Left renal cortex interstitium (tissue), 4 donors: ENCODE measurements around the gene VPS52. TPM values are rescaled to one million over a fixed set of nuclear protein-coding genes. Genes with fewer than 3 reads are reported as not detected.

Experiments
- DNase-seq, 4 donors: peaks; one replicate each; pipeline ENCODE4 v3.0.0-alpha.2; 2013; ENCODE audit warnings: low read depth in 4 of 4, low spot score in 2 of 4, missing footprints in 1 of 4
- polyA plus RNA-seq, 4 donors: library from polyadenylated mRNA; unstranded; fragments of 120-200 nt; gene quantifications; one replicate each; pipeline ENCODE4 v1.2.1, GENCODE V29; 2013; ENCODE audit not compliant: insufficient read length in 4 of 4

The VPS52 gene
- polyA plus RNA-seq, result 10 to 100 TPM; 59.5 to 98.7 (median 77.5) TPM

DNA sequence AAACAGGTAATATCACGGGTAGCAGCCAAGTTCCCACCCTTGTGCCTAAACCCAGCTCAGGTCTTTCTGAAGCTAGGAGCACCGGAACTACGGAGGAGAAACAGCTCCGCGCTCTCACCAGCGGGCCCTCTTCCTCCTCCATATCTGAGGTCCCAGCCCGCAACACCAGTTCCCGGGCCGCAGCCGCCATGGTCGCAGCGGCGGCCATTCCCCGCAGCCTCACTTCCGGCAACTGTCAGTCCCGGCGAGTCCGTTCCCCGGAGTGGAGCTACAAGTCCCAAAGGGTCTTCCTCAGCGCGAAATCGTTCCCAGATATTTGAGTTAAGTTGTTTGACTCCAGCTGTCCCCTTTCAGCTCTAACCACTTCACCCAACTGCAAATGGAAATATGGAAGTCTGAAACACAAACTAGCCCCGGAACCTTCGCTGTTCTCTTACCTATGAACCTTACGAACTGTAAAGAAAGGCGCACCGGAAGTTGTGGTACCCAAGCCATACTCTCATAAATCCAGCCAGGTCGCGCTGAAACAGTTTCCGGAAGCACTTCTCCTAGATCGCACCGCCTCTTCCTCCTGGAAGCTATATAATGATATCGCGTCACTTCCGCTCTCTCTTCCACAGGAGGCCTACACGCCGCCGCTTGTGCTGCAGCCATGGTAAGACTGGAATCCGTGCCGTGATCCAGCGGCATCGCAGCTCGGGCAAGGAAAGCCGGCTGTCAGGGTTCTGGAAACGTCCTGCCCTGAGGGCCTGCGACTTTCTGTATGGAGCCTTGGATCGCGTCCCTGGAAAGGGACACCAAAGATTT is at the start of gene VPS52, which contains the start of gene RPS18:
Gene VPS52 (minus strand): TSS at position 409 of the 807 bp plus-strand sequence. CDS start 201 bp downstream, at position 208.
Gene RPS18 (plus strand): TSS at position 608 of the 807 bp plus-strand sequence. CDS start 45 bp downstream, at position 653.
- DNase-seq, result peak; percentile 95 to 100 (median 98)

- no peak for DNase-seq
Measured at GRCh38 chr6:33321227-33321626, 49.6 kb upstream of the VPS52 start.

GRCh38 chr6:33320315-33321181 is 48.9 kb upstream of the VPS52 start:
- no peak for DNase-seq

DNA sequence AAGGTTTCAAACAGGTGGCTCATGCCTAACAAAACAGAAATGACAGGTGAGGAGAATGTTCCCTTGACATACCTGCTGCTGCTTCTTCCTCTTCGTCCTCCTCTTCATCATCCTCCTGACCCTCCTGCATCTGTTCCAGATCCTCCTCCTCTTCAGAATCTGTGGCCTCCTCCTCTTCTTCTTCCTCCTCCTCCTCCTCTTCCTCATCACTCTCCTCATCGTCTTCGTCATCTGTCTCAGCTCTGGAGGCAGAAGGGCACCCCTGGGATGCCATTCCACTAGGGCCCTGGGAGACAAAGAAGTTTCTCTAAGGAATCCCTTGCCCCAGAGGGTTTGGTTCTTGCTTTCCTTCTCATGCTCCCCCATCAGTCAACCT is 48.3 kb upstream of the VPS52 start:
- DNase-seq, result no peak

DNA sequence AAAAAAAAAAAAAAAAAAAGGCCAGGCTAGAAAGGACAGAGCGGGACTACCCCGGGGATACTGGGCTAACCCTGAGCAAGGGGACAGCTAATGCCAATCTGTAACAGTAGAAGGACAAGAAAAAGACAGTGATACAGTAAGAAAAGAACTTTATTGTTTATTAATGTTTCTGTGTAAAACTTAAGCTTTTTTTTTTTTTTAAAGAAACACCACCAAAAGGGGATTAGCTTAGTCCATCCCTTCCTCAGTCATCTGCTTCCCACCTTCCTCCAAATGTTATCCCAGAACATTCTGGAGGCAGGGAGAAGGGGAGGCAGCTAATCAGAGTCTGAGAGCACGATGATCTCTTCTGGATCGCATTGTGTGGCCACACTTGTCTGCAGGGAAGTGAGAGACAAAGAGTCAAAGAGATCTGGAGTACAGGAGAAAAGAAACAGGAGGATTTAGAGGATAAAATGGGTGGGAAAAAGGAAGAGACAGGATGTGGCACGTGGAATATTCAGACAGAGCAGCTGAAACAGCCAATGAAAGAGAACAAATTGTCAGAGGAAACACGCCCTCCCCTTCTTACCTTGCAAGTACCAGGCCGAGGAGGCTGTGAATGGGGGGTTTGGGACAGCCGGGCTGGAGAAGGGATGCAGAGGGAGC is 46.9 kb upstream of the VPS52 start:
- DNase-seq, result no peak

DNA sequence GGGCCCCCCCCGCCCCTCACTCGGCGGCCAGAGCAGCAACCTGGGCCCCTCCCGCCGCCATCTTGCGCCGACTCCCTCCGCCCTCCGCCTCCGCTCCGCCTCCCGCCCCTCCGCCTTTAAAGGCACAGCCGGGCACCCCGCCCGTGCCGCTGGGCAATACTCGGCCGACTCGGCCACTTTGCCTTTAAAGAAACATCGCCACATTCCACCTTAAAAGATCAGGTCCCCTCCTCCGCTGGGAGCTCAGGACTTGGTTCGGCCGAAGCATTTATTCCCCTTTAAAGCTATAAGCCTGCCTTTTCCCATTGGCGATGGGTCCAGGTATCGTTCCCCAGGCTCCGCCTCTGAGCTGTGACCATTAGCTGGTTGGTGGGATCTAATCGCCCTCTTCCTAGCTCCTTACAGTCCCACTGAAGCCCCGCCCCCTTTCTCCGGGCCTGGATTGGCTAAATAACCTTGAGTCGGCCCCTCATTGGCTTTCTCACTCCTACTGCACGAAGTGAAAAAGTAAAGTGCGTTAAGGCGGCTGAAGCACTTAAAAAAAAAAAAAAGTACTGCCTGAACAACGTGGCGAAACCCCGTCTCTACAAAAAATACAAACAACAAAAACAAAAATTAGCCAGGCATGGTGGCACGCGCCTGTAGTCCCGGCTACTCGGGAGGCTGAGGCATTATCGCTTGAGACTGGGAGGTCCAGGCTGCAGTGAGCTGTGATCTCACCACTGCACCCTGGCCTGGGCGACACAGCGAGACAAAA is 46.2 kb upstream of the VPS52 start, which contains the start of gene ZBTB22:
Gene ZBTB22 (minus strand): TSS at position 76 of the 757 bp plus-strand sequence. CDS start 828 bp downstream, outside the sequence.
- peak; percentile 98 to 100 (median 98) for DNase-seq

DNA sequence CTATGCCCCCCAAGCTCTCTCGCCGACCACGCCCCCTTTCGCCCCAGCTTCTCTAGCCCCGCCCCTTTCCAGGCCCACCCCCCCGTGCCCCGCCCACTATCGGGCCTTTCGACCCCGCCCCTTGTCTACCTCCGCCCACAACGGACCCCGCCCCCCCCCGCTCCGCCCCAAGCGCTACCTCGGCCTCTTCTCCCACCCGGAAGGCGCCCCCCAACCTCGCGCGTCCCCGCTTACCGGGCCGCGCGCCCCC is 45.7 kb upstream of the VPS52 start:
- no peak for DNase-seq

GRCh38 chr6:33316603-33317418 is 45.1 kb upstream of the VPS52 start:
- no peak for DNase-seq

DNA sequence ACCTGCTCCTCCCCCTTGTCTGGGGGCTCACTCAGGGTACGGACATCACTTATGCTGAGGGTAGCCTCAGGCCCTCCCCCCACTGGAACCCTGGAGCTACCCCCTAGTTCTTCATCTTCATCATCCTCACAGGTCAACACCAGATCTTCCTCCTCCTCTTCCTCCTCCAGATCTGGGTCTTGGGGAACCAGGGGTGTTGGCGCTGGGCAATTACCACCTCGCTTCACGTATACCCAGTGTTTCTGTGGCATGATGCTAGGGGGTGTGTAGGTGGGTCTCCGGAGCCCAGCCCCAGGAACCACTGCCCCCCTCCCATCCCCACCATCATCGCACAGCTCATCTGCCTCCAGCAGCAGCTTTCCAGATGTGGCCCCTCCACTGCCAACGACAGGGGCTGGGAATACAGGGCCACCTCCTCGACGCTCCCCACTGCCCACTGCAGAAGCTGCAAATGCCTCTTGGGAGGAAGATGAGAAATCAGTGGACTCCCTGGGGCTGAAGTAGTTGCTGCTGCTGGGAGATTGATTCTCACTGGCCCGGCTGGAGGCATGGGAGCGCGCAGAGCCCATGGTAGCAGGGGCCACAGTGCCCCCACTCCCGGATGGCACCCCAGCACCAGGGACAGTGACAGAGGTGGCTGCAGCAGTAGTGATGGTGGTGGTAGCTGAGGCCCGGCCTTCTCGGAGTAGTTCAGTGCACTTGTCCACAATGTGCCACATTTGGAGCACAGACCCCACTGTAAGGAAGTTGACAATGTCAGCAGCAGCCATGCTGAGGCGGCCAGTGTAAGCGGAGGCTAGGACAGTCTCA is 44.3 kb upstream of the VPS52 start:
- DNase-seq, result no peak

DNA sequence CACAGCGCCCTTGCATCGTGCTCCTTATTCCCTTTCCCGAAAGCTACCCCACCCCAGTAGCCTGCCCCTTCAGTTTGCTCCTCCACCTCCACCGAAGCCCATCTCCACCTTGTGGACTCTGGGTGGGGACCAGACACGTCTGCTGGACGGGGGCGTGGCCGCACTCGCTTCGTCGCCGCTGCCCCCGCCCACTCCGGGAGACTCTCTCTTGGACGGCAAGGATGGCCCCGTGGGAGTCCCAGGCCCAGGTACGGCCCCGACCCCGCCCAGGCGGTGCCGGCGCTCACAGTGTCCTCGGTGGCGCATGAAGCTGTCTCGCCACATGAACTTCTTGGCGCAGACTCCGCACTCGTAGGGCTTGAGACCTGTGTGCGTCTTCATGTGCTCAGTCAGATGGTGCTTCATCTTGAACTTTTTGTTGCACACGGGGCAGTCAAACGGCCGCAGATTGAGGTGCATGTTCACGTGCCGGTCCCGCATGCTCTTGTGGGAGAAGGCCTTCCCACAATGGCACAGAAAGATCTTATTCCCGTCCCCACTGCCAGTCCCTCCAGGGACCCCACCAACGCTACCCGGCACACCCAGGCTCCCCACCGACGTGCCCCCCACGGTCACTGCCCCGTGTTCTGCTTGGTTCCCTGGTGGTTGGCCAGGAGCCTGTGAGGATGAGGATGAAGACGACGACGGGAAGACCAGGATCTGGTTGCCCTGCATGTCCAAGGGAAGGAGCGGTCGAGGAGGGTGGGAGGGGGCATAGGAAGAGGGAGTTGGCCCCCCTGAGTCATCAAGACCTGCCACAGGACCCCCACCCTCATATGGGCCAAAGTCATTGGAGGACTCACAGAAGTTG is 43.5 kb upstream of the VPS52 start:
- DNase-seq, result no peak

DNA sequence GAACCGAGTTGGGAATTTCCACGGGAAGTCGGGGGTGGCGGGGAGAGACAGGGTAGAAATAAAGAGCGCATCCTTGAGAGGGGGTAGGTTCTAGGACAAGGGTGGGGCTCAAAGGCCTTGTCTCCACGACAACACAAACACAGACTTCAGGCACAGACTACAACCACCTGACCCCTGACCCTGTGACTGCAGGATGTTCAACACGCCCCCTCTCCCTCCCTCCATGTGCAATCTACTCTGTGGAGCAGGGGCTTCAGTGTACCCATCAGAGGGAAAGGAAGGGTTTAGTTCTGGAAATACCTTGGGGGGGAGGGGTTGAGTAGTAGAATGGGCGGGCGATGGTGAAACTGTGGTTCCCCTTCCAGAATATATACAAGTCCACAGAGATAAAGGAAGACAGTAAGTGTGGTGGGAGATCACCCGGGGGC is 42.9 kb upstream of the VPS52 start:
- DNase-seq, result peak in 1 of 4 donors; percentile 51

DNA sequence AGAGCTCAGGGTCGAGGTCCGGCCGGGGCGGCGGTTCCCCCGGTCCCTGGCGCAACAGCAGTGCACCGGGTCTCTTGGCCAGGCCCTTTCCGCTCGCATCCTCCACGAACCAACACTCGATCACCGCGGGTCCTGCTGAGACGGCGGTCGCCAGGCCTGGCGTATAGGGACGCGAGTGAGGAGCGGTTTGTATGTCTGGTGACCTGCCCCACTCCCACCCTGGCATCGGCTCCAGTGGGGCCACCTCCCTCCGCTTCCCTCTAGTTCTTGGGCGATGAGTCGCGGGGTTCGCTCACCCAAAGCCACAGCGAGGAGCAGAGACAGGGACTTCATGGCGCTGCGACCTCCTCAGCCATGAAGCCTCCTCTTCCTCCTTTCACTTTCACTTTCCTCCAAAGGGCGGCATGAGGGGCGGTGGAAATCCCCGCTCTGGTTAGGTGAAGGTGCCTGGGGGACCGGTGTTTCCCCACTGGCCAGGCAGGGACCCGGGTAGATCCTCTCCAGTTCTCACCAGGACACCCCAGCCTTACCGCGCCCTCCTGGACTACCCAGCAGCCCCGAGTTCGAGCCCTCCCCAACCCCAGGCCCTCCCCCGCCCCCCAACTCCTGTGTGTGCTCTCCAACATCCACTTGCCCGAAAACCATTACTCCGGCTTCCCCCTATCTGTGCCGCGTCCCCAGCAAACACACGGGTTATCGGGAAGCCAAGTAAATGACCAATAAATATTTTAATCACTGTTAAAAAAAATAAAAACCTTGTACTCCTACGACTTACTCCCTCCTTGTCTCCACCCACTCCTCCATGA is 42.2 kb upstream of the VPS52 start, which contains the start of gene TAPBP:
Gene TAPBP (minus strand): TSS at position 370 of the 806 bp plus-strand sequence. CDS start 37 bp downstream, at position 333.
- DNase-seq, result peak in 1 of 4 donors; percentile 60

DNA sequence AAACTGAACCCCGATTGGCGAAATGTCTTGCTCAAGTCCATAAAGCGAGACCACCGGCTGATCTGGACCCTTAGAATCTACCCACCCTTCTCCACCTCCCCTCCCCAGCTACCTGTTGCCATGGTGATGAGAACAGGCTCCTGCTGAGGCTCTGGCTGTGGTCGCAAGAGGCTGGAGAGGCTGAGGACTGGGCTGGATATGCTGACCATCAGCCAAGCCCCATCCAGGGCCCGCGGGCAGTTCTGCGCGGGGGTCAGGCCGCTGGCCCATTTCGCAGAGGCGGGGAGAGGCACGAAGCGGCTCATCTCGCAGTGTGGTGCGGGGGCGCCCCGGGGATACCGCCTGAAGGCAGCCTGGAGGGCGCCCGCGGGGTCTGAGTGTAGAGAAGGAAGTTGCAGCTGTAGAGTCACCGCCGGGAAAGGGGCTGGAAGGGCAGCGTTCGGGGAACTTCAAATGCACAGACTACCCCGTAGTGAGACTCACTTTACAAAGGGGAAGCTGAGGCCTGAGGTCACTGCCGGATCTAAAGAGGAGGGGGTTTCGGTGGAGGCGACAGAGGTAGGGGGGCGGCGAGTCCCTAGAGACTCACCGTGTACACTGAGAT is 41.5 kb upstream of the VPS52 start:
- DNase-seq, result no peak

DNA sequence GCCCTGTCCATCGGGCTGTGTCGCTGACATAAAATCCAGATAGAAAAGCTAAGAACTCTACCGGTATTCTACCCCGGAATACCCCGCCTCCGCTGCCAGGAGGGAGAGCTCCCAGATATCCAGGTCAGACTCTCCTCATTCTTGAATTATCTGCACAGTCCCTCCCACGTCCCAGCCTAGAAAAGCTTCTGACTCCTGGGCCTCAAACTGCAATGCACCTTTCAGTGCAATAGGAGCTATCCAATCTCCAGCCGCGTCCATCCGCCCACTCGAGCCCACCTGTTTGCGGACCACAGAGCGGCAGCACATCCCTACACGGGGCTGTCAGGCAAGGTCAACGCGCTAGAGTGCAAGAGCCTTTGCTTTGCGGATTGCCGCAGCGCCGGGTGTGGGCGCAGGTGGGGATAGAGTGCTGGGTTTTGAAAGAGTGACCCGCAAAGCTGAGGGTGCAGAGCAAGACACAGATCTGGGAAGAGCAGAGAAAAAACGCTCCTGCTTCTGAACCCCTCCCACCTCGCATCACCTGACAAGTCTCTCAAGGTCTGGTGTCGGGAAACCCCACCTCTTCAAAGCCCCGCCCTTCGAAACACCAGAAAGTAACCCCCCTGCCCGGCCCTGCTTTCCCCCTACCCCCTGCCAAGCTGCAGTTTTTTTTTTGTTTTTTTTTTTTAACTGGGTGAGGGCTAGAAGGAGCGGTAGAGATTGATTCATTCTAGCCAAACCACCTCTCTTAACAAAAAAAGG is 40.9 kb upstream of the VPS52 start:
- peak in 1 of 4 donors; percentile 29 for DNase-seq

- no peak for DNase-seq
Measured at GRCh38 chr6:33306356-33306755, 34.7 kb upstream of the VPS52 start.

DNA sequence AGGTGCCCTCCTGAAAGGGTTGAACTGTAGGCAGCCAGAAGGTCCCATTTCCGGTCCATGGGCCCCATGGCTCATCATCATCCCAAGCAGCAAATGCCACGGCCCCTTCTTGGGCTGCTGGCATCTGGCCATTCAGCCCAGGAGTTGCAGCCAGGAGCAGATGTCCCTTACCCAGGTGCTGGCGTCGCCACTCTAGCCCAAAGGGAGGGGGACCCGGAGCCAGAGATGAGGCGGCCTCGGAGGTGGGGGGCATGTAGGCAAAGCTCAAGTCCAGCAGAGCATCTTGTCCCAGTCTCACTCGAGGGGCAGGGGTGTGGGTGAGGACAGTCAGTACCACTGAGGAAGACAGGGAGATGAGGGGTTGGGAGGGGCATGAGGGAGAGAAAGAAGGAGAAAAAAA is 33.4 kb upstream of the VPS52 start:
- DNase-seq, result no peak
